Measurements from ENCODE around the gene PRX. TPM values are rescaled to one million over a fixed set of nuclear protein-coding genes. Genes with fewer than 3 reads are reported as not detected.

PRX gene
- total RNA-seq, 1 experiment from 2014 or later: 3.4 TPM

DNA sequence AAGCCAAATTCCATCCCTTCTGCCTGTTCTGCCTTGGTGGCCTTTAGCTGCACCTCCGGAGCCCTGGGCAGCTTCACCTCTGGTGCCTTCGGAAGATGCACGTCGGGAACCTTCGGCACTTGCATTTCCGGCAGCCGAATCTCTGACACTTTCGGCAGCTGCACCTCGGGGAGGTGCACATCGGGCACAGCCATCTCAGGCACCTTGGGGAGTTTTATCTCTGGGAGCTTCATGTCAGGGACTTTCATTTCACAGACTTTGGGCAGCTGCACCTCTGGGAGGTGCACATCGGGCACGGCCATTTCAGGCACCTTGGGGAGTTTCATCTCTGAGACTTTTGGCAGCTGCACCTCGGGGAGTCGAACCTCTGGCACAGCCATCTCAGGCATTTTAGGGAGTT is 17.2 kb downstream of the PRX start:
- no peak overlapping the region for H3K27ac ChIP-seq (ENCODE audit: low read length)
- H3K4me1 ChIP-seq (ENCODE audit: control insufficient read depth, insufficient read depth, low read length): no peaks in the 10 kb centered on the region
- ChIA-PET CTCF (no interaction called here), POLR2A (no interaction called here)
- H3K4me3 ChIP-seq (ENCODE audit: low read depth in 2 of 2, low read length in 2 of 2): no peak overlapping the region
- DNase-seq (ENCODE audit: low read depth, low spot score): no peak
- H3K36me3 ChIP-seq (ENCODE audit: control insufficient read depth, insufficient read depth, low read length): no peaks in the 10 kb centered on the region
- in situ Hi-C loops (cut with HindIII; ENCODE audit: low pct_unique_long_range_greater_than_20kb, low sequenced_read_pairs) (no loop called here), intact Hi-C loops (cut with micrococcal nuclease; ENCODE audit: unreplicated experiment) (no loop called here)
- TF ChIP-seq, protein P1, sequence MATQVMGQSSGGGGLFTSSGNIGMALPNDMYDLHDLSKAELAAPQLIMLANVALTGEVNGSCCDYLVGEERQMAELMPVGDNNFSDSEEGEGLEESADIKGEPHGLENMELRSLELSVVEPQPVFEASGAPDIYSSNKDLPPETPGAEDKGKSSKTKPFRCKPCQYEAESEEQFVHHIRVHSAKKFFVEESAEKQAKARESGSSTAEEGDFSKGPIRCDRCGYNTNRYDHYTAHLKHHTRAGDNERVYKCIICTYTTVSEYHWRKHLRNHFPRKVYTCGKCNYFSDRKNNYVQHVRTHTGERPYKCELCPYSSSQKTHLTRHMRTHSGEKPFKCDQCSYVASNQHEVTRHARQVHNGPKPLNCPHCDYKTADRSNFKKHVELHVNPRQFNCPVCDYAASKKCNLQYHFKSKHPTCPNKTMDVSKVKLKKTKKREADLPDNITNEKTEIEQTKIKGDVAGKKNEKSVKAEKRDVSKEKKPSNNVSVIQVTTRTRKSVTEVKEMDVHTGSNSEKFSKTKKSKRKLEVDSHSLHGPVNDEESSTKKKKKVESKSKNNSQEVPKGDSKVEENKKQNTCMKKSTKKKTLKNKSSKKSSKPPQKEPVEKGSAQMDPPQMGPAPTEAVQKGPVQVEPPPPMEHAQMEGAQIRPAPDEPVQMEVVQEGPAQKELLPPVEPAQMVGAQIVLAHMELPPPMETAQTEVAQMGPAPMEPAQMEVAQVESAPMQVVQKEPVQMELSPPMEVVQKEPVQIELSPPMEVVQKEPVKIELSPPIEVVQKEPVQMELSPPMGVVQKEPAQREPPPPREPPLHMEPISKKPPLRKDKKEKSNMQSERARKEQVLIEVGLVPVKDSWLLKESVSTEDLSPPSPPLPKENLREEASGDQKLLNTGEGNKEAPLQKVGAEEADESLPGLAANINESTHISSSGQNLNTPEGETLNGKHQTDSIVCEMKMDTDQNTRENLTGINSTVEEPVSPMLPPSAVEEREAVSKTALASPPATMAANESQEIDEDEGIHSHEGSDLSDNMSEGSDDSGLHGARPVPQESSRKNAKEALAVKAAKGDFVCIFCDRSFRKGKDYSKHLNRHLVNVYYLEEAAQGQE (IDR thresholded peaks at IDR 0.05; ENCODE audit: insufficient read depth in 1 of 2, low read depth in 2 of 2, low read length in 1 of 2): no peak
- TF ChIP-seq, protein P2, sequence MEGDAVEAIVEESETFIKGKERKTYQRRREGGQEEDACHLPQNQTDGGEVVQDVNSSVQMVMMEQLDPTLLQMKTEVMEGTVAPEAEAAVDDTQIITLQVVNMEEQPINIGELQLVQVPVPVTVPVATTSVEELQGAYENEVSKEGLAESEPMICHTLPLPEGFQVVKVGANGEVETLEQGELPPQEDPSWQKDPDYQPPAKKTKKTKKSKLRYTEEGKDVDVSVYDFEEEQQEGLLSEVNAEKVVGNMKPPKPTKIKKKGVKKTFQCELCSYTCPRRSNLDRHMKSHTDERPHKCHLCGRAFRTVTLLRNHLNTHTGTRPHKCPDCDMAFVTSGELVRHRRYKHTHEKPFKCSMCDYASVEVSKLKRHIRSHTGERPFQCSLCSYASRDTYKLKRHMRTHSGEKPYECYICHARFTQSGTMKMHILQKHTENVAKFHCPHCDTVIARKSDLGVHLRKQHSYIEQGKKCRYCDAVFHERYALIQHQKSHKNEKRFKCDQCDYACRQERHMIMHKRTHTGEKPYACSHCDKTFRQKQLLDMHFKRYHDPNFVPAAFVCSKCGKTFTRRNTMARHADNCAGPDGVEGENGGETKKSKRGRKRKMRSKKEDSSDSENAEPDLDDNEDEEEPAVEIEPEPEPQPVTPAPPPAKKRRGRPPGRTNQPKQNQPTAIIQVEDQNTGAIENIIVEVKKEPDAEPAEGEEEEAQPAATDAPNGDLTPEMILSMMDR (IDR thresholded peaks at IDR 0.05): no peak
- TF ChIP-seq POLR2AphosphoS5 (IDR thresholded peaks at IDR 0.05; ENCODE audit: low read depth, low read length): no peak
- TF ChIP-seq SIN3A (IDR thresholded peaks at IDR 0.05; ENCODE audit: borderline replicate concordance, insufficient read depth, low read depth, low read length): no peak
- TF ChIP-seq TCF7L2 (IDR thresholded peaks at IDR 0.05; ENCODE audit: low read depth, low read length): no peak
- no TSS peak for BruUV-seq (replicated peaks)
- no peak for ATAC-seq
- no peaks in the 10 kb centered on the region for H3K9me3 ChIP-seq (ENCODE audit: control insufficient read depth, insufficient read depth, low read depth, low read length)
- H3K27me3 ChIP-seq (ENCODE audit: control insufficient read depth, insufficient read depth, low read length): no peaks in the 10 kb centered on the region

DNA sequence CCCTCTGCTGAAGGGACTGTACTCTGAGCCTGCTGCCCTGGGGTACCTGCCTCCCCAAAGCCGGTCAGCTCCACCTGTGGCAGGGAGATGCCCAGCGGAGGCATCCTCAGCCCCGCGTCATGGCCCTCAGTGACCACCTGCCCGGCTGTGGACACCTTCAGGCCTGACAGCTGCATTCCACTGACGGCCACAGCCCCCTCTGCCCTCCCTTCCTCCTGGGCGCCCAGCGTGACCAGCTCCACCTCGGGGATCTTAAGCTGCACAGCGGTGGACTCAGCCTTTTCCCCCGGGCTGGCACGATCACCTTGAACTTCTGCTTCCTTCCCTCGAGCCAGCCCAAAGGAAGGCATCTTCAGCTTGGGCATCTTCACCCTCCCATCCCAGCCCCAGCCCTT is 18.4 kb downstream of the PRX start:
- Histone ChIP-seq H3K4me1 (ENCODE audit: control insufficient read depth, insufficient read depth, low read length) (no peaks in the 10 kb centered on the region), H3K27ac (ENCODE audit: low read length) (no peak overlapping the region), H3K9me3 (ENCODE audit: control insufficient read depth, insufficient read depth, low read depth, low read length) (no peaks in the 10 kb centered on the region), H3K4me3 (ENCODE audit: low read depth in 2 of 2, low read length in 2 of 2) (no peak overlapping the region), H3K27me3 (ENCODE audit: control insufficient read depth, insufficient read depth, low read length) (no peaks in the 10 kb centered on the region), H3K36me3 (ENCODE audit: control insufficient read depth, insufficient read depth, low read length) (no peaks in the 10 kb centered on the region)
- BruUV-seq (replicated peaks): no TSS peak
- intact Hi-C loops (cut with micrococcal nuclease; ENCODE audit: unreplicated experiment): no loop called here
- in situ Hi-C loops (cut with HindIII; ENCODE audit: low pct_unique_long_range_greater_than_20kb, low sequenced_read_pairs): no loop called here
- TF ChIP-seq POLR2AphosphoS5 (IDR thresholded peaks at IDR 0.05; ENCODE audit: low read depth, low read length) (no peak), SIN3A (IDR thresholded peaks at IDR 0.05; ENCODE audit: borderline replicate concordance, insufficient read depth, low read depth, low read length) (no peak), TCF7L2 (IDR thresholded peaks at IDR 0.05; ENCODE audit: low read depth, low read length) (no peak)
- TF ChIP-seq, protein P1 (IDR thresholded peaks at IDR 0.05; ENCODE audit: insufficient read depth in 1 of 2, low read depth in 2 of 2, low read length in 1 of 2): no peak
- TF ChIP-seq, protein P2 (IDR thresholded peaks at IDR 0.05): no peak
- ATAC-seq (no peak), DNase-seq (ENCODE audit: low read depth, low spot score) (no peak)
- CTCF ChIA-PET: no interaction called here
- POLR2A ChIA-PET: no interaction called here

Data from Panc1 (cell line).